SKM-1 treated with dmso at 0.1 percent for 144 hours (cell line): ENCODE measurements around the gene PLCL1.

ENCODE experiments used
- DNase-seq: peaks from one replicate; lab custom pipeline; 2025; ENCODE audit not compliant: unreplicated experiment; lab: John Stamatoyannopoulos, UW

PLCL1 gene

GRCh38 chr2:198053148-198053547 lies 248.8 kb downstream of the PLCL1 start:
- DNase-seq, result no peak

- DNase-seq, result no peak
Measured at GRCh38 chr2:198053776-198054175, 249.4 kb downstream of the PLCL1 start.

- DNase-seq, result no peak
Measured at GRCh38 chr2:198054299-198054698, 249.9 kb downstream of the PLCL1 start.

GRCh38 chr2:198055716-198056115 lies 251.3 kb downstream of the PLCL1 start:
- DNase-seq, result no peak

GRCh38 chr2:198056836-198057235 lies 252.4 kb downstream of the PLCL1 start:
- DNase-seq, result no peak

- no peak for DNase-seq
Measured at GRCh38 chr2:198059800-198060199, 255.4 kb downstream of the PLCL1 start.

- DNase-seq, result no peak
Measured at GRCh38 chr2:198060277-198060676, 255.9 kb downstream of the PLCL1 start.

GRCh38 chr2:198062826-198063225 lies 258.4 kb downstream of the PLCL1 start:
- DNase-seq, result no peak

GRCh38 chr2:198063242-198063641 lies 258.8 kb downstream of the PLCL1 start:
- no peak for DNase-seq

- no peak for DNase-seq
Measured at GRCh38 chr2:198065322-198065721, 260.9 kb downstream of the PLCL1 start.

GRCh38 chr2:198066597-198066996 lies 262.2 kb downstream of the PLCL1 start:
- DNase-seq, result no peak

GRCh38 chr2:198072655-198073054 lies 268.3 kb downstream of the PLCL1 start:
- no peak for DNase-seq

- DNase-seq, result no peak
Measured at GRCh38 chr2:198073253-198073652, 268.9 kb downstream of the PLCL1 start.

- no peak for DNase-seq
Measured at GRCh38 chr2:198077477-198077876, 273.1 kb downstream of the PLCL1 start.

- DNase-seq, result no peak
Measured at GRCh38 chr2:198080879-198081765, 276.7 kb downstream of the PLCL1 start.

- DNase-seq, result no peak
Measured at GRCh38 chr2:198084156-198084555, 279.8 kb downstream of the PLCL1 start.

- DNase-seq, result peak; percentile 35
Measured at GRCh38 chr2:198096002-198096401, 291.6 kb downstream of the PLCL1 start.

GRCh38 chr2:198096965-198097364 lies 292.6 kb downstream of the PLCL1 start:
- no peak for DNase-seq

- DNase-seq, result no peak
Measured at GRCh38 chr2:198097630-198098029, 293.2 kb downstream of the PLCL1 start.

GRCh38 chr2:198098386-198098785 lies 294.0 kb downstream of the PLCL1 start:
- no peak for DNase-seq

- no peak for DNase-seq
Measured at GRCh38 chr2:198098918-198099317, 294.5 kb downstream of the PLCL1 start.

GRCh38 chr2:198100346-198100745 lies 296.0 kb downstream of the PLCL1 start:
- no peak for DNase-seq

- no peak for DNase-seq
Measured at GRCh38 chr2:198101688-198102087, 297.3 kb downstream of the PLCL1 start.
